Panc1 (cell line): ENCODE results near the gene CNNM1. TPM values are rescaled to one million over a fixed set of nuclear protein-coding genes. Genes with fewer than 3 reads are reported as not detected.

ENCODE experiments used
- ATAC-seq: fragments of 200-7000 bp; cut with Tn5 transposase; 2 replicates; pipeline ENCODE4 v1.9.1; 2020; ENCODE audit warnings: mild to moderate bottlenecking, moderate library complexity
- BruUV-seq: library from RNA; stranded (reverse); fragments of 400-500 nt; replicated peaks from 2 replicates; lab custom pipeline; 2021; lab: Mats Ljungman, UMichigan
- CTCF ChIA-PET: fragments of 300-600 bp; sonication (Branson Sonifier 250); formaldehyde crosslinking; loops from one replicate; lab custom pipeline; 2022; ENCODE audit warnings: antibody characterized with exemption; lab: Charles Lee
- POLR2A ChIA-PET: fragments of 300-600 bp; sonication (Branson Sonifier 250); formaldehyde crosslinking; loops from one replicate; lab custom pipeline; 2022; ENCODE audit warnings: antibody characterized with exemption; lab: Charles Lee
- DNase-seq: peaks from one replicate; pipeline ENCODE4 v3.0.0-alpha.2; 2010; ENCODE audit warnings: low read depth, low spot score
- H3K27ac ChIP-seq: 2 replicates; pipeline ENCODE4 v1.5.1; 2011; ENCODE audit warnings: mild to moderate bottlenecking, low read length, inconsistent platforms
- H3K27me3 ChIP-seq: fragments of 200-500 bp; sonication (Bioruptor generic); 2 replicates; pipeline ENCODE4 v1.6.0; 2014; ENCODE audit warnings: low read length, inconsistent platforms; ENCODE audit not compliant: control insufficient read depth, insufficient read depth
- H3K36me3 ChIP-seq: fragments of 200-500 bp; sonication (Bioruptor generic); 2 replicates; pipeline ENCODE4 v1.5.1; 2014; ENCODE audit warnings: inconsistent platforms, mild to moderate bottlenecking, low read length, moderate library complexity; ENCODE audit not compliant: control insufficient read depth, insufficient read depth
- H3K4me1 ChIP-seq: 2 replicates; pipeline ENCODE4 v1.5.1; 2011; ENCODE audit warnings: inconsistent platforms, mild to moderate bottlenecking, low read length, moderate library complexity; ENCODE audit not compliant: control insufficient read depth, insufficient read depth
- H3K4me3 ChIP-seq, 2 experiments: 2 replicates each; pipeline ENCODE4 v1.5.1; 2011 to 2012; ENCODE audit warnings: low read depth in 2 of 2, low read length in 2 of 2, mild to moderate bottlenecking in 2 of 2, inconsistent platforms in 1 of 2, moderate library complexity in 1 of 2
- H3K9me3 ChIP-seq: fragments of 200-500 bp; sonication (Bioruptor generic); 2 replicates; pipeline ENCODE4 v1.5.1; 2014; ENCODE audit warnings: low read depth, mild to moderate bottlenecking, inconsistent platforms, low read length, moderate library complexity; ENCODE audit not compliant: control insufficient read depth, insufficient read depth
- POLR2AphosphoS5 ChIP-seq: IDR thresholded peaks from 2 replicates; pipeline ENCODE4 v1.6.1; 2012; ENCODE audit warnings: mild to moderate bottlenecking, low read depth, low read length, moderate library complexity
- SIN3A ChIP-seq: IDR thresholded peaks from 2 replicates; pipeline ENCODE4 v1.6.1; 2012; ENCODE audit warnings: low read depth, mild to moderate bottlenecking, low read length, moderate library complexity, borderline replicate concordance; ENCODE audit not compliant: insufficient read depth
- TCF7L2 ChIP-seq: IDR thresholded peaks from 2 replicates; pipeline ENCODE4 v1.6.1; 2011; ENCODE audit warnings: mild to moderate bottlenecking, low read depth, low read length, inconsistent platforms
- in situ Hi-C: cut with HindIII; loops from 2 replicates; pipeline ENCODE4 v1.10.0; 2016; ENCODE audit warnings: low sequenced_read_pairs, low pct_unique_long_range_greater_than_20kb
- intact Hi-C: fragments of 100-400 bp; cut with micrococcal nuclease; formaldehyde crosslinking; loops from one replicate; pipeline ENCODE4 v1.10.0; 2022; ENCODE audit not compliant: unreplicated experiment
- total RNA-seq: library from RNA; stranded (reverse); gene quantifications from one replicate; pipeline ENCODE4 v1.2.1, GENCODE V29; 2021; ENCODE audit not compliant: unreplicated experiment
- TF ChIP-seq, protein P1 (sequence below): fragments of 450-650 bp; IDR thresholded peaks from 2 replicates; pipeline ENCODE4 v1.5.1; 2017; ENCODE audit warnings: mild to moderate bottlenecking
- TF ChIP-seq, protein P2 (sequence below), 2 experiments: IDR thresholded peaks; 2 replicates each; pipeline ENCODE4 v1.6.1; 2011 to 2012; ENCODE audit warnings: low read depth in 2 of 2, control low read depth in 1 of 2, low read length in 1 of 2, mild to moderate bottlenecking in 1 of 2, moderate library complexity in 1 of 2; ENCODE audit not compliant: insufficient read depth in 1 of 2

CNNM1 gene
- total RNA-seq, 1 experiment from 2014 or later, result 16.6 TPM

GRCh38 chr10:99326871-99327270 lies 2.3 kb upstream of the CNNM1 start:
- BruUV-seq, result no TSS peak
- Histone ChIP-seq H3K4me3 (no peak overlapping the region), H3K9me3 (no peaks in the 10 kb centered on the region), H3K27ac (no peak overlapping the region), H3K36me3 (no peaks in the 10 kb centered on the region), H3K4me1 (peaks cover 12% of the 10 kb centered on the region), H3K27me3 (no peaks in the 10 kb centered on the region)
- DNase-seq (no peak), ATAC-seq (no peak)
- ChIA-PET CTCF (no interaction called here), POLR2A (no interaction called here)
- in situ Hi-C loops, result no loop called here
- TF ChIP-seq TCF7L2 (no peak), POLR2AphosphoS5 (no peak), SIN3A (no peak)
- TF ChIP-seq, protein P1, sequence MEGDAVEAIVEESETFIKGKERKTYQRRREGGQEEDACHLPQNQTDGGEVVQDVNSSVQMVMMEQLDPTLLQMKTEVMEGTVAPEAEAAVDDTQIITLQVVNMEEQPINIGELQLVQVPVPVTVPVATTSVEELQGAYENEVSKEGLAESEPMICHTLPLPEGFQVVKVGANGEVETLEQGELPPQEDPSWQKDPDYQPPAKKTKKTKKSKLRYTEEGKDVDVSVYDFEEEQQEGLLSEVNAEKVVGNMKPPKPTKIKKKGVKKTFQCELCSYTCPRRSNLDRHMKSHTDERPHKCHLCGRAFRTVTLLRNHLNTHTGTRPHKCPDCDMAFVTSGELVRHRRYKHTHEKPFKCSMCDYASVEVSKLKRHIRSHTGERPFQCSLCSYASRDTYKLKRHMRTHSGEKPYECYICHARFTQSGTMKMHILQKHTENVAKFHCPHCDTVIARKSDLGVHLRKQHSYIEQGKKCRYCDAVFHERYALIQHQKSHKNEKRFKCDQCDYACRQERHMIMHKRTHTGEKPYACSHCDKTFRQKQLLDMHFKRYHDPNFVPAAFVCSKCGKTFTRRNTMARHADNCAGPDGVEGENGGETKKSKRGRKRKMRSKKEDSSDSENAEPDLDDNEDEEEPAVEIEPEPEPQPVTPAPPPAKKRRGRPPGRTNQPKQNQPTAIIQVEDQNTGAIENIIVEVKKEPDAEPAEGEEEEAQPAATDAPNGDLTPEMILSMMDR, result no peak
- TF ChIP-seq, protein P2, sequence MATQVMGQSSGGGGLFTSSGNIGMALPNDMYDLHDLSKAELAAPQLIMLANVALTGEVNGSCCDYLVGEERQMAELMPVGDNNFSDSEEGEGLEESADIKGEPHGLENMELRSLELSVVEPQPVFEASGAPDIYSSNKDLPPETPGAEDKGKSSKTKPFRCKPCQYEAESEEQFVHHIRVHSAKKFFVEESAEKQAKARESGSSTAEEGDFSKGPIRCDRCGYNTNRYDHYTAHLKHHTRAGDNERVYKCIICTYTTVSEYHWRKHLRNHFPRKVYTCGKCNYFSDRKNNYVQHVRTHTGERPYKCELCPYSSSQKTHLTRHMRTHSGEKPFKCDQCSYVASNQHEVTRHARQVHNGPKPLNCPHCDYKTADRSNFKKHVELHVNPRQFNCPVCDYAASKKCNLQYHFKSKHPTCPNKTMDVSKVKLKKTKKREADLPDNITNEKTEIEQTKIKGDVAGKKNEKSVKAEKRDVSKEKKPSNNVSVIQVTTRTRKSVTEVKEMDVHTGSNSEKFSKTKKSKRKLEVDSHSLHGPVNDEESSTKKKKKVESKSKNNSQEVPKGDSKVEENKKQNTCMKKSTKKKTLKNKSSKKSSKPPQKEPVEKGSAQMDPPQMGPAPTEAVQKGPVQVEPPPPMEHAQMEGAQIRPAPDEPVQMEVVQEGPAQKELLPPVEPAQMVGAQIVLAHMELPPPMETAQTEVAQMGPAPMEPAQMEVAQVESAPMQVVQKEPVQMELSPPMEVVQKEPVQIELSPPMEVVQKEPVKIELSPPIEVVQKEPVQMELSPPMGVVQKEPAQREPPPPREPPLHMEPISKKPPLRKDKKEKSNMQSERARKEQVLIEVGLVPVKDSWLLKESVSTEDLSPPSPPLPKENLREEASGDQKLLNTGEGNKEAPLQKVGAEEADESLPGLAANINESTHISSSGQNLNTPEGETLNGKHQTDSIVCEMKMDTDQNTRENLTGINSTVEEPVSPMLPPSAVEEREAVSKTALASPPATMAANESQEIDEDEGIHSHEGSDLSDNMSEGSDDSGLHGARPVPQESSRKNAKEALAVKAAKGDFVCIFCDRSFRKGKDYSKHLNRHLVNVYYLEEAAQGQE (IDR thresholded peaks at IDR 0.05; ENCODE audit: insufficient read depth in 1 of 2, low read depth in 2 of 2, low read length in 1 of 2), result no peak
- intact Hi-C loops, result no loop called here

- TF ChIP-seq SIN3A (no peak), TCF7L2 (no peak)
- TF ChIP-seq, protein P2 (IDR thresholded peaks at IDR 0.05; ENCODE audit: insufficient read depth in 1 of 2, low read depth in 2 of 2, low read length in 1 of 2), result 0 out of 4 replicates have a peak, but pooled peaks of 1 of the 2 experiments have one; percentile 26
- TF ChIP-seq, protein P1, result peak; percentile 28; the same call in 1 of the 2 replicates
- ChIA-PET POLR2A (interaction anchor here (0.8 kb wide), 1 partner anchor 913 kb away, joined by 3 read pairs; no protein-coding TSS in a partner anchor), CTCF (interaction anchor here (1.1 kb wide), 1 partner anchor 41 kb away, joined by 3 read pairs; no protein-coding TSS in a partner anchor)
- in situ Hi-C loops (no loop called here), intact Hi-C loops (no loop called here)
- no TSS peak for BruUV-seq
- Histone ChIP-seq H3K9me3 (no peaks in the 10 kb centered on the region), H3K4me1 (peaks cover 12% of the 10 kb centered on the region), H3K36me3 (no peaks in the 10 kb centered on the region), H3K4me3 (peak overlapping the region; percentile 55 to 81), H3K27ac (peak overlapping the region; percentile 70), H3K27me3 (no peaks in the 10 kb centered on the region)
- ATAC-seq (peak; percentile 55), DNase-seq (no peak)
Measured at GRCh38 chr10:99328579-99329303, 415 bp upstream of the CNNM1 start.
